Measurements from ENCODE around the gene CAPN13.
"Not testable (repeated sequence)": the region's sequence is repeated elsewhere in the genome, so short reads cannot be mapped to it uniquely, and the experiment has no call there.

Gene CAPN13

GRCh38 chr2:30697242-30698103 is 109.8 kb downstream of the CAPN13 start:
- DNase-seq = not testable (repeated sequence)

- no peak for DNase-seq
Observed at GRCh38 chr2:30695749-30696148, 111.5 kb downstream of the CAPN13 start.

GRCh38 chr2:30694286-30695055 is 112.8 kb downstream of the CAPN13 start:
- DNase-seq = no peak

- no peak for DNase-seq
Observed at GRCh38 chr2:30693821-30694281, 113.4 kb downstream of the CAPN13 start.

- no peak for DNase-seq
Observed at GRCh38 chr2:30692829-30693275, 114.4 kb downstream of the CAPN13 start.

- DNase-seq = no peak
Observed at GRCh38 chr2:30691948-30692828, 115.1 kb downstream of the CAPN13 start.

- DNase-seq = no peak
Observed at GRCh38 chr2:30691091-30691947, 115.9 kb downstream of the CAPN13 start.

GRCh38 chr2:30690126-30690561 is 117.1 kb downstream of the CAPN13 start:
- no peak for DNase-seq

GRCh38 chr2:30689496-30690125 is 117.6 kb downstream of the CAPN13 start:
- DNase-seq = no peak

- DNase-seq = peak; percentile 40
Observed at GRCh38 chr2:30688956-30689401, 118.3 kb downstream of the CAPN13 start.

GRCh38 chr2:30686669-30687068 is 120.6 kb downstream of the CAPN13 start:
- no peak for DNase-seq

GRCh38 chr2:30686000-30686399 is 121.2 kb downstream of the CAPN13 start:
- DNase-seq = peak; percentile 50

GRCh38 chr2:30684996-30685395 is 122.2 kb downstream of the CAPN13 start:
- no peak for DNase-seq

GRCh38 chr2:30684516-30684915 is 122.7 kb downstream of the CAPN13 start:
- no peak for DNase-seq

GRCh38 chr2:30684026-30684425 is 123.2 kb downstream of the CAPN13 start:
- no peak for DNase-seq

- DNase-seq = peak; percentile 44
Observed at GRCh38 chr2:30683236-30683956, 123.8 kb downstream of the CAPN13 start.

GRCh38 chr2:30681022-30681421 is 126.2 kb downstream of the CAPN13 start:
- no peak for DNase-seq

- DNase-seq = no peak
Observed at GRCh38 chr2:30680121-30680520, 127.1 kb downstream of the CAPN13 start.

- no peak for DNase-seq
Observed at GRCh38 chr2:30679426-30680088, 127.7 kb downstream of the CAPN13 start.
